Activated T-helper 2 cell treated with anti-CD3 and anti-CD28 coated beads, Interferon-gamma antibody, Interleukin-2, Interleukin-4, amounts not matched to agents 10 μg/mL and 5 μg/mL and 100 μg/mL, durations not matched to agents 14 hours and 24 hours and 36 hours (primary cell): ENCODE results near the gene RALGPS1. TPM values are rescaled to one million over a fixed set of nuclear protein-coding genes. Genes with fewer than 3 reads are reported as not detected.
A peak's percentile ranks its signal among the peaks of the same experiment; 100 is the strongest.

Source experiments
- DNase-seq: peaks from one replicate; pipeline ENCODE4 v3.0.0; 2021; ENCODE audit warnings: low spot score
- H3K27ac Mint-ChIP-seq: one replicate; pipeline ENCODE4 v1.8.0; 2021; ENCODE audit warnings: mixed read lengths
- H3K27me3 Mint-ChIP-seq: one replicate; pipeline ENCODE4 v1.8.0; 2021; ENCODE audit warnings: low read depth, mixed read lengths
- H3K36me3 Mint-ChIP-seq: one replicate; pipeline ENCODE4 v1.8.0; 2021; ENCODE audit warnings: low read depth, mixed read lengths
- H3K4me1 Mint-ChIP-seq: one replicate; pipeline ENCODE4 v1.8.0; 2021; ENCODE audit warnings: low read depth, mixed read lengths
- H3K4me3 Mint-ChIP-seq: one replicate; pipeline ENCODE4 v1.8.0; 2021; ENCODE audit warnings: low read depth, mild to moderate bottlenecking, moderate library complexity, mixed read lengths
- H3K9me3 Mint-ChIP-seq: one replicate; pipeline ENCODE4 v1.8.0; 2021; ENCODE audit warnings: mixed read lengths
- intact Hi-C: fragments of 100-400 bp; cut with micrococcal nuclease; formaldehyde crosslinking; loops from one replicate; pipeline ENCODE4 v1.15.1; 2023
- total RNA-seq: library from RNA; stranded (reverse); gene quantifications from 2 replicates; pipeline ENCODE4 v1.2.3, GENCODE V29; 2022

RALGPS1 gene
- total RNA-seq, 1 donor from 2014 or later: 2.4 TPM

- peaks cover 2% of the 10 kb centered on the region for H3K4me1 Mint-ChIP-seq
- peaks cover 18% of the 10 kb centered on the region for H3K27me3 Mint-ChIP-seq
- intact Hi-C loops: loop anchor here (10.0 kb wide), 1 partner anchor 212 kb away; the partner anchor contains the start of gene ZNF79
- no peak overlapping the region for H3K27ac Mint-ChIP-seq
- H3K4me3 Mint-ChIP-seq: no peak overlapping the region
- H3K9me3 Mint-ChIP-seq: no peaks in the 10 kb centered on the region
- DNase-seq: no peak
- no peaks in the 10 kb centered on the region for H3K36me3 Mint-ChIP-seq
These were observed 297.9 kb downstream of the RALGPS1 start for GRCh38 chr9:127212453-127212852.

- no peak overlapping the region for H3K27ac Mint-ChIP-seq
- peaks cover 2% of the 10 kb centered on the region for H3K4me1 Mint-ChIP-seq
- no peaks in the 10 kb centered on the region for H3K36me3 Mint-ChIP-seq
- intact Hi-C loops: loop anchor here (10.0 kb wide), 1 partner anchor 211 kb away; the partner anchor contains the start of gene ZNF79
- no peak for DNase-seq
- H3K27me3 Mint-ChIP-seq: peaks cover 20% of the 10 kb centered on the region
- H3K9me3 Mint-ChIP-seq: no peaks in the 10 kb centered on the region
- no peak overlapping the region for H3K4me3 Mint-ChIP-seq
These were observed 299.3 kb downstream of the RALGPS1 start for GRCh38 chr9:127213859-127214258.

- Mint-ChIP-seq H3K9me3 (no peaks in the 10 kb centered on the region), H3K4me1 (peaks cover 2% of the 10 kb centered on the region), H3K27ac (no peak overlapping the region), H3K27me3 (peaks cover 20% of the 10 kb centered on the region), H3K36me3 (no peaks in the 10 kb centered on the region), H3K4me3 (no peak overlapping the region)
- peak; percentile 41 for DNase-seq
- intact Hi-C loops: loop anchor here (10.0 kb wide), 1 partner anchor 210 kb away; the partner anchor contains the start of gene ZNF79
These were observed 300.1 kb downstream of the RALGPS1 start for GRCh38 chr9:127214421-127215267.

- DNase-seq: no peak
- peaks cover 19% of the 10 kb centered on the region for H3K27me3 Mint-ChIP-seq
- H3K4me3 Mint-ChIP-seq: no peak overlapping the region
- intact Hi-C loops: loop anchor here (10.0 kb wide), 1 partner anchor 209 kb away; the partner anchor contains the start of gene ZNF79
- H3K36me3 Mint-ChIP-seq: no peaks in the 10 kb centered on the region
- no peaks in the 10 kb centered on the region for H3K9me3 Mint-ChIP-seq
- H3K27ac Mint-ChIP-seq: no peak overlapping the region
- peaks cover 2% of the 10 kb centered on the region for H3K4me1 Mint-ChIP-seq
These were observed 301.0 kb downstream of the RALGPS1 start for GRCh38 chr9:127215268-127216209.

GRCh38 chr9:127216210-127216887, 301.8 kb downstream of the RALGPS1 start:
- Mint-ChIP-seq H3K36me3 (no peaks in the 10 kb centered on the region), H3K27ac (no peak overlapping the region), H3K4me1 (peaks cover 2% of the 10 kb centered on the region), H3K9me3 (no peaks in the 10 kb centered on the region), H3K4me3 (no peak overlapping the region), H3K27me3 (peaks cover 16% of the 10 kb centered on the region)
- intact Hi-C loops: loop anchor here (10.0 kb wide), 1 partner anchor 208 kb away; the partner anchor contains the start of gene ZNF79
- no peak for DNase-seq

- Mint-ChIP-seq H3K27me3 (peaks cover 15% of the 10 kb centered on the region), H3K36me3 (no peaks in the 10 kb centered on the region), H3K4me1 (peaks cover 3% of the 10 kb centered on the region), H3K27ac (no peak overlapping the region), H3K9me3 (no peaks in the 10 kb centered on the region), H3K4me3 (no peak overlapping the region)
- intact Hi-C loops: loop anchor here (10.0 kb wide), 1 partner anchor 208 kb away; the partner anchor contains the start of gene ZNF79
- DNase-seq: no peak
These were observed 302.3 kb downstream of the RALGPS1 start for GRCh38 chr9:127216888-127217217.

GRCh38 chr9:127218818-127219217, 304.2 kb downstream of the RALGPS1 start:
- Mint-ChIP-seq H3K27me3 (peaks cover 30% of the 10 kb centered on the region), H3K4me1 (peaks cover 9% of the 10 kb centered on the region), H3K36me3 (no peaks in the 10 kb centered on the region), H3K4me3 (no peak overlapping the region), H3K9me3 (no peaks in the 10 kb centered on the region), H3K27ac (no peak overlapping the region)
- intact Hi-C loops: loop anchor here (10.0 kb wide), 1 partner anchor 206 kb away; the partner anchor contains the start of gene ZNF79
- DNase-seq: no peak

GRCh38 chr9:127219520-127219919, 304.9 kb downstream of the RALGPS1 start:
- DNase-seq: no peak

GRCh38 chr9:127221695-127222094, 307.1 kb downstream of the RALGPS1 start:
- no peak for DNase-seq
- intact Hi-C loops: no loop called here
- no peaks in the 10 kb centered on the region for H3K9me3 Mint-ChIP-seq
- H3K27me3 Mint-ChIP-seq: peaks cover 39% of the 10 kb centered on the region
- no peaks in the 10 kb centered on the region for H3K36me3 Mint-ChIP-seq
- no peak overlapping the region for H3K27ac Mint-ChIP-seq
- no peak overlapping the region for H3K4me3 Mint-ChIP-seq
- peaks cover 19% of the 10 kb centered on the region for H3K4me1 Mint-ChIP-seq

More at GRCh38 chr9:127219520-127219919, 304.9 kb downstream of the RALGPS1 start:
- H3K4me3 Mint-ChIP-seq: no peak overlapping the region
- H3K36me3 Mint-ChIP-seq: no peaks in the 10 kb centered on the region
- H3K4me1 Mint-ChIP-seq: peaks cover 13% of the 10 kb centered on the region
- intact Hi-C loops: loop anchor here (10.0 kb wide), 1 partner anchor 205 kb away; the partner anchor contains the start of gene ZNF79
- H3K27me3 Mint-ChIP-seq: peaks cover 34% of the 10 kb centered on the region
- H3K9me3 Mint-ChIP-seq: no peaks in the 10 kb centered on the region
- H3K27ac Mint-ChIP-seq: no peak overlapping the region

GRCh38 chr9:127222388-127223095, 308.0 kb downstream of the RALGPS1 start:
- Mint-ChIP-seq H3K36me3 (no peaks in the 10 kb centered on the region), H3K4me3 (no peak overlapping the region), H3K9me3 (no peaks in the 10 kb centered on the region), H3K27ac (no peak overlapping the region), H3K27me3 (peaks cover 44% of the 10 kb centered on the region), H3K4me1 (peaks cover 19% of the 10 kb centered on the region)
- intact Hi-C loops: no loop called here
- DNase-seq: no peak

GRCh38 chr9:127223266-127223665, 308.7 kb downstream of the RALGPS1 start:
- Mint-ChIP-seq H3K27me3 (peaks cover 44% of the 10 kb centered on the region), H3K36me3 (no peaks in the 10 kb centered on the region), H3K9me3 (no peaks in the 10 kb centered on the region), H3K4me3 (peak overlapping the region; percentile 40), H3K4me1 (peaks cover 19% of the 10 kb centered on the region), H3K27ac (no peak overlapping the region)
- intact Hi-C loops: no loop called here
- DNase-seq: no peak
